HEK293 (cell line): ENCODE measurements around the gene UGT2B10.
"Not testable (repeated sequence)": the region's sequence is repeated elsewhere in the genome, so short reads cannot be mapped to it uniquely, and the experiment has no call there.

ENCODE experiments used
- TF ChIP-seq, protein P1 (sequence below): fragments of 450-650 bp; formaldehyde crosslinking; IDR thresholded peaks from 2 replicates; pipeline ENCODE4 v1.5.1; 2016; ENCODE audit warnings: missing biosample characterization, missing genetic modification characterization
- TF ChIP-seq, protein P2 (sequence below): fragments of 450-650 bp; formaldehyde crosslinking; IDR thresholded peaks from 2 replicates; pipeline ENCODE4 v1.5.1; 2016; ENCODE audit warnings: missing biosample characterization, missing genetic modification characterization
- TF ChIP-seq, protein P3 (sequence below): fragments of 450-650 bp; IDR thresholded peaks from 2 replicates; pipeline ENCODE4 v1.5.1; 2018; ENCODE audit warnings: missing biosample characterization, missing genetic modification characterization

DNA sequence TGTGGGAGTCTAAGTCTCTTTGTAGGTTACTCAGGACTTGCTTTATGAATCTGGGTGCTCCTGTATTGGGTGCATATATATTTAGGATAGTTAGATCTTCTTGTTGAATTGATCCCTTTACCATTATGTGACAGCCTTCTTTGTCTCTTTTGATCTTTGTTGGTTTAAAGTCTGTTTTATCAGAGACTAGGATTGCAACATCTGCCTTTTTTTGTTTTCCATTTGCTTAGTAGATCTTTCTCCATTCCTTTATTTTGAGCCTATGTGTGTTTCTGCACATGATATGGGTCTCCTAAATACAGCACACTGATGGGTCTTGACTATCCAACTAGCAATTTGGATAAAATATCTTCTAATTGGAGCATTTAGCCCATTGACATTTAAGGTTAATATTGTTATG is 44.0 kb upstream of the UGT2B10 start:
- TF ChIP-seq, protein P1, sequence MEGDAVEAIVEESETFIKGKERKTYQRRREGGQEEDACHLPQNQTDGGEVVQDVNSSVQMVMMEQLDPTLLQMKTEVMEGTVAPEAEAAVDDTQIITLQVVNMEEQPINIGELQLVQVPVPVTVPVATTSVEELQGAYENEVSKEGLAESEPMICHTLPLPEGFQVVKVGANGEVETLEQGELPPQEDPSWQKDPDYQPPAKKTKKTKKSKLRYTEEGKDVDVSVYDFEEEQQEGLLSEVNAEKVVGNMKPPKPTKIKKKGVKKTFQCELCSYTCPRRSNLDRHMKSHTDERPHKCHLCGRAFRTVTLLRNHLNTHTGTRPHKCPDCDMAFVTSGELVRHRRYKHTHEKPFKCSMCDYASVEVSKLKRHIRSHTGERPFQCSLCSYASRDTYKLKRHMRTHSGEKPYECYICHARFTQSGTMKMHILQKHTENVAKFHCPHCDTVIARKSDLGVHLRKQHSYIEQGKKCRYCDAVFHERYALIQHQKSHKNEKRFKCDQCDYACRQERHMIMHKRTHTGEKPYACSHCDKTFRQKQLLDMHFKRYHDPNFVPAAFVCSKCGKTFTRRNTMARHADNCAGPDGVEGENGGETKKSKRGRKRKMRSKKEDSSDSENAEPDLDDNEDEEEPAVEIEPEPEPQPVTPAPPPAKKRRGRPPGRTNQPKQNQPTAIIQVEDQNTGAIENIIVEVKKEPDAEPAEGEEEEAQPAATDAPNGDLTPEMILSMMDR: not testable (repeated sequence)
- TF ChIP-seq, protein P2, sequence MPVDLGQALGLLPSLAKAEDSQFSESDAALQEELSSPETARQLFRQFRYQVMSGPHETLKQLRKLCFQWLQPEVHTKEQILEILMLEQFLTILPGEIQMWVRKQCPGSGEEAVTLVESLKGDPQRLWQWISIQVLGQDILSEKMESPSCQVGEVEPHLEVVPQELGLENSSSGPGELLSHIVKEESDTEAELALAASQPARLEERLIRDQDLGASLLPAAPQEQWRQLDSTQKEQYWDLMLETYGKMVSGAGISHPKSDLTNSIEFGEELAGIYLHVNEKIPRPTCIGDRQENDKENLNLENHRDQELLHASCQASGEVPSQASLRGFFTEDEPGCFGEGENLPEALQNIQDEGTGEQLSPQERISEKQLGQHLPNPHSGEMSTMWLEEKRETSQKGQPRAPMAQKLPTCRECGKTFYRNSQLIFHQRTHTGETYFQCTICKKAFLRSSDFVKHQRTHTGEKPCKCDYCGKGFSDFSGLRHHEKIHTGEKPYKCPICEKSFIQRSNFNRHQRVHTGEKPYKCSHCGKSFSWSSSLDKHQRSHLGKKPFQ (tag by site-specific recombination): not testable (repeated sequence)
- TF ChIP-seq, protein P3, sequence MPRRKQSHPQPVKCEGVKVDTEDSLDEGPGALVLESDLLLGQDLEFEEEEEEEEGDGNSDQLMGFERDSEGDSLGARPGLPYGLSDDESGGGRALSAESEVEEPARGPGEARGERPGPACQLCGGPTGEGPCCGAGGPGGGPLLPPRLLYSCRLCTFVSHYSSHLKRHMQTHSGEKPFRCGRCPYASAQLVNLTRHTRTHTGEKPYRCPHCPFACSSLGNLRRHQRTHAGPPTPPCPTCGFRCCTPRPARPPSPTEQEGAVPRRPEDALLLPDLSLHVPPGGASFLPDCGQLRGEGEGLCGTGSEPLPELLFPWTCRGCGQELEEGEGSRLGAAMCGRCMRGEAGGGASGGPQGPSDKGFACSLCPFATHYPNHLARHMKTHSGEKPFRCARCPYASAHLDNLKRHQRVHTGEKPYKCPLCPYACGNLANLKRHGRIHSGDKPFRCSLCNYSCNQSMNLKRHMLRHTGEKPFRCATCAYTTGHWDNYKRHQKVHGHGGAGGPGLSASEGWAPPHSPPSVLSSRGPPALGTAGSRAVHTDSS (tag by site-specific recombination): not testable (repeated sequence)
